ENCODE results near the gene MTIF3.
A peak's percentile ranks its signal among the peaks of the same experiment; 100 is the strongest.

Gene MTIF3, protein sequence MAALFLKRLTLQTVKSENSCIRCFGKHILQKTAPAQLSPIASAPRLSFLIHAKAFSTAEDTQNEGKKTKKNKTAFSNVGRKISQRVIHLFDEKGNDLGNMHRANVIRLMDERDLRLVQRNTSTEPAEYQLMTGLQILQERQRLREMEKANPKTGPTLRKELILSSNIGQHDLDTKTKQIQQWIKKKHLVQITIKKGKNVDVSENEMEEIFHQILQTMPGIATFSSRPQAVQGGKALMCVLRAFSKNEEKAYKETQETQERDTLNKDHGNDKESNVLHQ

DNA sequence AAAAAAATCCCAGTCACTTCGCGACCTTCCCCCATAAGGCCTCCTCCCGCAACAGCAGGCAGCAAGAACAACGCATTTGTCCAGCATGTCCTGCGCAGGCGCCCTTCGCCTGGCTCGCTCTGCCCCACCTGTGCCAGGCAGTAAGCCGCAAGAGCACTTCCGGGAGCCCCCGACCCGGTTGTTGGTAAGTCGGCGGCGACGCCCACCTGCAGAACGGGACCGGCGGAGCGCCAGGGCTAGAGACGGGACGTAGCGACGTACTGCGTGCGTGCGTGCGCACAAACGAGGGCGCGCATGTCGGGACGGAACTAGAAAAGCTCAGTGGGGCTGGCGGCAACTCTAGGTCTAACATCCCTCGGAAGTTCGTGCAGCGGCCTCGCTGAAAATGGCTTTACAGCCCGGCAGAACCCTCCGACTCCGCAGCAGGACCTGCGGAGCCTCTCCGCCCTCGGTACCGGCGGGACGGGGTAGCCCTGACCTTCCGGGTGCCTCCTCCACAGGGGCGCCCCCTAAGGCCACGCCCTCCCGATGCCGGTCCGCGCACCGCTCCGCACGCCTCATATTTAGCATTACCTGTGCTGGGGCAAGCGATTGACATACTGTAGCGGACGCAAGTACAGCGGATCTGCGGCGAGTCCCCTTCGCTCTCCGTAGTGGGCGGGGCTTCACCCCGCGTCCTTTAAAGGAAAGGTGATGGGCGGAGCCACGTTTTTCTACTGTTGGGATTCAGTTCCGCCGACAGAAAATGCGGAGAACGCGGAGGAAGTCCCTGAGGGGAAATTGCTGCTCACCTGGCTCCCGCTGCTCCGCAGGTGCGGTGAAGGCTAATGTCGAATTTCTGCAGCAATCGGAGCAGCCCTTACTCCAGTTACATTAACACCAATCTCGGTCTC lies at the start of gene MTIF3:
MTIF3 (minus strand) TSS at position 629 of the 893 bp plus-strand sequence. CDS start 10,116 bp downstream, outside the sequence.
- peak; percentile 90 for DNase-seq (ENCODE audit: low spot score)
- TF ChIP-seq, protein P1, sequence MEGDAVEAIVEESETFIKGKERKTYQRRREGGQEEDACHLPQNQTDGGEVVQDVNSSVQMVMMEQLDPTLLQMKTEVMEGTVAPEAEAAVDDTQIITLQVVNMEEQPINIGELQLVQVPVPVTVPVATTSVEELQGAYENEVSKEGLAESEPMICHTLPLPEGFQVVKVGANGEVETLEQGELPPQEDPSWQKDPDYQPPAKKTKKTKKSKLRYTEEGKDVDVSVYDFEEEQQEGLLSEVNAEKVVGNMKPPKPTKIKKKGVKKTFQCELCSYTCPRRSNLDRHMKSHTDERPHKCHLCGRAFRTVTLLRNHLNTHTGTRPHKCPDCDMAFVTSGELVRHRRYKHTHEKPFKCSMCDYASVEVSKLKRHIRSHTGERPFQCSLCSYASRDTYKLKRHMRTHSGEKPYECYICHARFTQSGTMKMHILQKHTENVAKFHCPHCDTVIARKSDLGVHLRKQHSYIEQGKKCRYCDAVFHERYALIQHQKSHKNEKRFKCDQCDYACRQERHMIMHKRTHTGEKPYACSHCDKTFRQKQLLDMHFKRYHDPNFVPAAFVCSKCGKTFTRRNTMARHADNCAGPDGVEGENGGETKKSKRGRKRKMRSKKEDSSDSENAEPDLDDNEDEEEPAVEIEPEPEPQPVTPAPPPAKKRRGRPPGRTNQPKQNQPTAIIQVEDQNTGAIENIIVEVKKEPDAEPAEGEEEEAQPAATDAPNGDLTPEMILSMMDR (IDR thresholded peaks at IDR 0.05; ENCODE audit: extremely low read depth, missing control alignments), result no peak

DNA sequence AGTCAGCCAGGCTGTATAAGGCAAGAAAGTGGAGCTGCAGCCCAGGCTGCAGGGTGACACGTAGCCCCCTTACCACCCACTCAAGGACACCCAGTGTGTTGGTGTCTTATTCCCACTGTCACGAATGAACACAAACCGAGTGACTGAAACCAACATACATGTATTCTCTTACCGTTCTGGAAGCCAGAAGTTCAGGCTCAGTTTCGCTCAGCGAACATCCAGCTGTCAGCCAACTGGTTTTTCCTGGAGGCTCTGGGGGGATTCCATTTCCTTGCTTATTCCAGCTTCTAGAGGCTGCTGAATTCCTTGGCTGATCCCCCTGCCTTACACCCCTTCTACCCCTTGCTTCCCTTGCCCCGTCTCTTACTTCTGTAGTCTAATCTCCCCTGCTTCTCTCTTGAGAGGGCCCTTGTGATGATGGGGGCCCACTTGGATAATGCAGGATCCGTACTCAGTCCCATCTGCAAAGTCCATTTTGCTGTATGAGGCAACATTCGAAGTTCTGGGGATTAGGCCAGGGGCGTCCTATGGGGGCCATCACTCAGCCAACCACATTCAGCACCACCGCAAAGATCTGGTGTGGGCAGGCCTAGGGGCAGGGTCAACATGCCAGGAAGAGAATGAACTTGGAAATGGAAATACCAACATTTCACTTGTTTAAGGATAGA lies 47.3 kb upstream of the MTIF3 start:
- TF ChIP-seq, protein P1 (IDR thresholded peaks at IDR 0.05; ENCODE audit: extremely low read depth, missing control alignments), result no peak
- no peak for DNase-seq (ENCODE audit: low spot score)

DNA sequence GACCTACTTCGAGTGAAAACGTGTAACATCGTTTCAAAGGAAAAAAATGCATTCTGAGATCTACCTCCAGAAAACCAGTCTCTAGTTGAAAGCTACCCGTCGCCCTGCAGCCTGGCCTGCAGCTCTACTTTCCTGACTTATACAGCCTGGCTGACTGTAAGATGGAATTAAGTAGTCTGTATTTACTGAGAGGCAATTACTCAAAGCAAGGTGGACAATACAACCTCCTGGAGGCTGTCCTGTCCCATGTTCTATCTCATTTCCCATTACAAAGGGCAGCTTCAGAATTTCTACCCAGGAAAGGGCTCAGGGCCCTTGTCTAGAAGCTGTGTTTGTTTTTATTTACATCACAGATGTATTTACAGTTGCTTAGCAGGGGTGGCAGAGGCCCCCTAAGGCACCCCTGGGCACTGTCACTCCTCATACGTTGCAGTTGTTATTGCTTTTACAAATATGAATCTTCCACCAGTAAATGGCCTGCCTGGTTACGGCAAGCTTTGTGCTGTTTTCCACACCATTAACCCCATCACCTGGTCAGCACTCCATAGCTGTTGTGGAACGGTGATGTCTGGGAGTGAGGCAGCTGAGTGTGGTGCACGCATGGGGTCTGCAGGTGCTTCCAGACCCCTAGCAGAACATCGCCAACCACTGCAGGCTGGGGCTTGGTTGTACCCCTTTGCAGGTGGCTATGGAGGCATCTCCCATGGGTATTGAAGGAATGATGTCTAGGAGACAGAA lies 46.3 kb upstream of the MTIF3 start:
- TF ChIP-seq, protein P1 (IDR thresholded peaks at IDR 0.05; ENCODE audit: extremely low read depth, missing control alignments), result no peak
- DNase-seq (ENCODE audit: low spot score), result no peak

DNA sequence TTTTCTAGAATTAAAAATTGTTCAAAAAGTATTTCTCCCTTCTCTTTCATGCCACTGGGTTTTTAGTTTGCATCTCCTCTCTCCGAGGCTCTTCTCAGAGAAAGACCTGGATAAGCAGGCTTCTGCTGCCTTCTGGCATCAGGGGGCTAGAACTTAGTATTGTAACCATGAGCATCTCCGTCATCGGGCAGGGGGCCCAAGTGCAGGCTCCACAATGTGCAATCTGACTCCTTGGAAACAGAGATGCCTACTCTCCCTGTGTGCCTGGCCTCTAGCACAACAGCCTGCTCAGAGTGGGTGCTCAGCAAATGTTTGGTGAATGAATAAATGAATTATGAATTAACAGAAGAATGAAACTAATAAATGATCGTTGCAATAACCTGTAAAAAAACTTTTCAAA lies 45.6 kb upstream of the MTIF3 start:
- TF ChIP-seq, protein P1 (IDR thresholded peaks at IDR 0.05; ENCODE audit: extremely low read depth, missing control alignments), result no peak
- DNase-seq (ENCODE audit: low spot score), result no peak

DNA sequence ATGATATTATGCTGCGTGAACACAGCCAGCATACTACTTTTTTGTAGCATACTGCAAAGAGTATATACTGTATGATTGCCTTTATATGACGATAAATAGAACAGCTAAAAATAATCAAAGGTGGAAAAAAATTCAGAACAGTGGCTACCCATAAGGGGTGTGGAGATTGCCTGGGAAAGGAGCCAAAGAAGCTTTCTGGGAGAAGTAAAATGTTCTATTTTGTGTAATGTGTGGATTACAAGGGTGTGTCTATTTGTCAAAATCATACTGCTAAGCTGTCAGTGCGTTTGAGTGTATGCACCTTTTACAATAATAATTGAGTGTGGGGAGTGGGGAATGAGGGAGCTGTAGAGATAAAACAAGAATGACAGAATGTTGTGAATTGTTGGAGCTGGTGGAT lies 45.2 kb upstream of the MTIF3 start:
- TF ChIP-seq, protein P1 (IDR thresholded peaks at IDR 0.05; ENCODE audit: extremely low read depth, missing control alignments), result no peak
- DNase-seq (ENCODE audit: low spot score), result no peak

DNA sequence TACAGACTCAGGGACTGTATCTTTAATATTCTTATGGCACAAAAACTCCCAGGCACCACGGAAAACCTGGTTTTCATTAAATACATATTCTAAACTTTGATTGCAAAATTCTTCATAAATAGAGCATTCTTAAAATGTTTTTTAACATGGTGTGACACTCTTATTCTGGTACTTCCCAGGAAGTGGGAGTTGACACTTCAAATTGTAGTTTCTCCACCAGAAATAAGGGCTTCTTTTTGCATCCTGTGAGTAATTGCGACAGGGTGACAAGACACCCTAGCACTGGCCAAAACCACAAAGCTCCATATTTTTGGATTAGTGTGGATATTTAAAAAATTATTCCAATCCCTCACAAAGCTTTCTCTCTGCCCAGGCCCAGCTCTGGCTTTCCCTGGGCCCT lies 43.6 kb upstream of the MTIF3 start:
- no peak for DNase-seq (ENCODE audit: low spot score)
- TF ChIP-seq, protein P1 (IDR thresholded peaks at IDR 0.05; ENCODE audit: extremely low read depth, missing control alignments), result no peak
